T1000 (cell line): ENCODE data around the gene HDAC9.
"Not testable (repeated sequence)": the region's sequence is repeated elsewhere in the genome, so short reads cannot be mapped to it uniquely, and the experiment has no call there.

Source experiments
- DNase-seq: peaks from one replicate; lab custom pipeline; 2025; ENCODE audit warnings: mixed read lengths; lab: John Stamatoyannopoulos, UW

The HDAC9 gene

DNA sequence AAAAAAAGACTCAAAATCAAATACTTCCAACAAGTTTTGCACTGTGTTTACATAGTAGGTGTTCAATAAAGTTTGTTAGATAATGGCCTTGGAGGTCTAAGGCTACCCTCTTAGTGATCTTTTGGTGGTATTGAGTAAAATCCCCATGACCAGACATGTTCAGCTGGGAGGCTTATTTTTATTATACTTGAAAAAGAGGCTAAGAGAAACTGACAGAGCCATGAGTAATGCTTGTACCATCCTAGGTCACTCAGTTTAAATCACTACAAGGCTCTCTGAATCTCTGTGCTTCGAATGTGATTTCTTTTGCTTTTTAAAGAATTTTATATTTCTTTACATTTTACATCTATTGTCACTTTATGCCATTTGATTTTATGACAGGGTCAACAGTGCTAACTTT is 531.3 kb downstream of the HDAC9 start:
- no peak for DNase-seq

- DNase-seq, result no peak
Observed at GRCh38 chr7:19030281-19030680, 534.7 kb downstream of the HDAC9 start.

DNA sequence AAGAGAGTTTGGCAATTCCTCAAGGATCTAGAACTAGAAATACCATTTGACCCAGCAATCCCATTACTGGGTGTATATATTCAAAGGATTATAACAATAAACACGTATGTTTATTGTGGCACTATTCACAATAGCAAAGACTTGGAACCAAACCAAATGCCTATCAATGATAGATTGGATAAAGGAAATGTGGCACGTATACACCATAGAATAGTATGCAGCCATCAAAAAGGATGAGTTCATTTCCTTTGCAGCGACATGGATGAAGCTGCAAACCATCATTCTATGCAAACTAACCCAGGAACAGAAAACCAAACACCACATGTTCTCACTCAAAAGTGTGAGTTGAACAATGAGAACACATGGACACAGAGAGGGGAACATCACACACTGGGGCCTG is 537.4 kb downstream of the HDAC9 start:
- not testable (repeated sequence) for DNase-seq

- no peak for DNase-seq
Observed at GRCh38 chr7:19051767-19052375, 556.3 kb downstream of the HDAC9 start.
